K562 (cell line): ENCODE data around the gene PRC1. TPM values are rescaled to one million over a fixed set of nuclear protein-coding genes. Genes with fewer than 3 reads are reported as not detected.
A peak's percentile ranks its signal among the peaks of the same experiment; 100 is the strongest.

Source experiments
- ATF1 ChIP-seq, 2 experiments: fragments of 450-650 bp in 1 of 2; IDR thresholded peaks; 2 replicates each; pipeline ENCODE4 v1.6.1; 2016; ENCODE audit warnings: missing compliant biosample characterization in 1 of 2, missing genetic modification characterization in 1 of 2
- CAMTA2 ChIP-seq: fragments of 250-450 bp; sonication (Bioruptor Pico); conservative IDR thresholded peaks from 2 replicates; pipeline ENCODE4 v1.5.1; 2022
- ESRRB ChIP-seq: fragments of 250-450 bp; sonication (Bioruptor Pico); IDR thresholded peaks from 2 replicates; pipeline ENCODE4 v1.5.0; 2020; ENCODE audit warnings: mild to moderate bottlenecking, moderate library complexity, borderline replicate concordance
- FOXK2 ChIP-seq, 2 experiments: fragments of 450-650 bp; IDR thresholded peaks in 1 of 2; conservative IDR thresholded peaks in 1 of 2; 2 replicates each; pipeline ENCODE4 v1.6.1; 2016; ENCODE audit warnings: low read depth in 2 of 2, mild to moderate bottlenecking in 1 of 2
- HMG20A ChIP-seq: fragments of 450-650 bp; formaldehyde crosslinking; conservative IDR thresholded peaks from 2 replicates; pipeline ENCODE4 v1.4.0; 2020; ENCODE audit warnings: mild to moderate bottlenecking, mixed read lengths
- NFE2L1 ChIP-seq: fragments of 450-650 bp; IDR thresholded peaks from 2 replicates; pipeline ENCODE4 v1.6.1; 2016; ENCODE audit warnings: missing genetic modification characterization, low read depth, mild to moderate bottlenecking, missing compliant biosample characterization, moderate library complexity, borderline replicate concordance
- NR2F6 ChIP-seq: fragments of 450-650 bp; formaldehyde crosslinking; IDR thresholded peaks from 2 replicates; pipeline ENCODE4 v1.4.0; 2020; ENCODE audit warnings: mild to moderate bottlenecking
- PHF21A ChIP-seq: fragments of 450-650 bp; IDR thresholded peaks from 2 replicates; pipeline ENCODE4 v1.6.1; 2017; ENCODE audit warnings: low read depth, borderline replicate concordance
- PTTG1 ChIP-seq: fragments of 450-650 bp; IDR thresholded peaks from 2 replicates; pipeline ENCODE4 v1.6.1; 2016; ENCODE audit warnings: low read depth, mild to moderate bottlenecking, missing genetic modification characterization, missing compliant biosample characterization
- SRSF9 ChIP-seq: fragments of 200-400 bp; formaldehyde crosslinking; IDR thresholded peaks from 2 replicates; pipeline ENCODE4 v1.6.1; 2017; ENCODE audit warnings: low read depth, low read length, borderline replicate concordance
- ZNF133 ChIP-seq: fragments of 250-450 bp; sonication (Bioruptor Pico); IDR thresholded peaks from 2 replicates; pipeline ENCODE4 v1.4.0; 2020; ENCODE audit warnings: mild to moderate bottlenecking
- ZNF197 ChIP-seq: fragments of 200-800 bp; sonication (Bioruptor generic); IDR thresholded peaks from 2 replicates; pipeline ENCODE4 v1.6.1; 2016; ENCODE audit warnings: low read depth, missing genetic modification characterization, missing compliant biosample characterization
- ZNF282 ChIP-seq: sonication (generic); formaldehyde crosslinking; IDR thresholded peaks from 2 replicates; pipeline ENCODE4 v1.8.1; 2023; ENCODE audit warnings: missing genetic modification reagents
- ZNF347 ChIP-seq: fragments of 450-650 bp; formaldehyde crosslinking; IDR thresholded peaks from 2 replicates; pipeline ENCODE4 v1.4.0; 2020; ENCODE audit warnings: low read depth, mild to moderate bottlenecking, moderate library complexity
- ZNF586 ChIP-seq: fragments of 450-650 bp; formaldehyde crosslinking; conservative IDR thresholded peaks from 2 replicates; pipeline ENCODE4 v1.4.0; 2020; ENCODE audit warnings: mild to moderate bottlenecking, moderate library complexity
- ZNF668 ChIP-seq: fragments of 250-450 bp; sonication (Bioruptor Pico); IDR thresholded peaks from 2 replicates; pipeline ENCODE4 v1.8.0; 2022; ENCODE audit warnings: mild to moderate bottlenecking, inconsistent platforms
- ZNF79 ChIP-seq: fragments of 250-450 bp; sonication (Bioruptor Pico); IDR thresholded peaks from 2 replicates; pipeline ENCODE4 v1.4.0; 2020; ENCODE audit warnings: low read depth, mild to moderate bottlenecking, moderate library complexity
- polyA plus RNA-seq, 8 experiments: library from polyadenylated mRNA; depleted of rRNA in 4 of 8; stranded (reverse) in 5 of 8; unstranded in 3 of 8; fragments of >200 nt; fragmentation: Nextera tagmentation in 2 of 8; fragmentation: Illumina TruSeq in 1 of 8; extraction: Ambion mirVana in 2 of 8; extraction: Trizol in 1 of 8; gene quantifications; 2 replicates each; pipeline versions ENCODE4 v1.2.1 to v1.2.3, GENCODE V29; 2011 to 2014; ENCODE audit warnings: inconsistent platforms in 1 of 8, missing spikeins in 1 of 8
- total RNA-seq, 7 experiments: library from RNA; depleted of rRNA in 6 of 7; stranded (reverse); fragments of >200 nt in 6 of 7; fragmentation: Illumina TruSeq in 2 of 7; extraction: Trizol in 2 of 7; gene quantifications; 2 replicates each; pipeline versions ENCODE4 v1.2.1 to v1.2.3, GENCODE V29; 2011 to 2021; ENCODE audit warnings: low replicate concordance in 1 of 7
- TF ChIP-seq, protein P1 (sequence below): fragments of 250-450 bp; sonication (Bioruptor Pico); IDR thresholded peaks from 2 replicates; pipeline ENCODE4 v1.4.0; 2020
- TF ChIP-seq, protein P2 (sequence below): fragments of 250-450 bp; sonication (Bioruptor Pico); IDR thresholded peaks from 2 replicates; pipeline ENCODE4 v1.5.0; 2021; ENCODE audit warnings: mild to moderate bottlenecking, borderline replicate concordance
- TF ChIP-seq, protein P3 (sequence below), 2 experiments: fragments of 450-650 bp in 1 of 2; sonication (generic) in 1 of 2; formaldehyde crosslinking; conservative IDR thresholded peaks; 2 replicates each; pipeline versions ENCODE4 v1.4.0 to v1.8.1; 2020 to 2022; ENCODE audit warnings: mild to moderate bottlenecking in 1 of 2, missing genetic modification reagents in 1 of 2
- TF ChIP-seq, protein P4 (sequence below), 2 experiments: IDR thresholded peaks; 2 replicates each; pipeline ENCODE4 v1.6.1; 2012; ENCODE audit warnings: improper control_type of control experiment in 2 of 2, low read depth in 2 of 2, low read length in 2 of 2, borderline replicate concordance in 1 of 2

PRC1 gene
- total and polyA plus RNA-seq, 9 of the 15 experiments (the other 6 are each of a cell fraction or from before 2014, with no cell fraction given): 156 to 391 (median 240) TPM

DNA sequence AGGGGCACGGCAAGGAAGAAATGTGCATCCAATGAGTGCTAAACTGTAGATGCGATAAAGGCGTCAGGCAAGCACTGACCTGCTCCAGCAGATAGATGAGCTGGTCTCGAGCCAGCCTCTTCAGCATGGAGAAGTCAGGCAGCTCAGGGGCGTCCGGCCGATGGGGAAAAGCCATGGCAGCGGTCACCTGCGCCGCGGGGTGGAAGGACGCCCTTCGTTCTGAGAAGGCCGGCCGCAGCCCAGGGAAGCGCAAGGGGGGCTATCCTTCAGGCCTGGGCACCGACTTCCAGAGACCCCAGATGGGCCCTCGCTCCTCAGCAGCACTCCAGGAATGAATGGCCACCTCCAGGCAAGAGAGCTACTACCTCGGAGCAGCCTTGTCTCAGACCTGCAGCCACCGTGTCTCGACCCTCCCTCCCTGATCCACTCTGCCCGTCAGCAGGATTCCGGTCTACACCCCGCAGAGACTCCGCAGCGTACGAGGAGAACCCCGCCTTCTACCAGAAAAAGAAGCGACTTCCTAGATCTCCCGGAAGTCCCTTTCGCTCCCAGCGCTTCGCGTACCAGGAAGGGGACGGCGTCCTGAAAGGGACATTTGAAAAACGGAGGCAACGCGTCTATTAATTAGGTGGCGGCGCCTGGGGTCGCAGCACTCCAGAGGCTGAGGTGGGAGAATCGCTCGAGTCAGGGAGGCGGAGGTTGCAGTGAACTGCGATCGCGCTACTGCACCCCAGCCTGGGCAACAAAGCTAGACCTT, 27.9 kb upstream of the PRC1 start, which contains the start of gene VPS33B (continued):
- TF ChIP-seq, protein P1, sequence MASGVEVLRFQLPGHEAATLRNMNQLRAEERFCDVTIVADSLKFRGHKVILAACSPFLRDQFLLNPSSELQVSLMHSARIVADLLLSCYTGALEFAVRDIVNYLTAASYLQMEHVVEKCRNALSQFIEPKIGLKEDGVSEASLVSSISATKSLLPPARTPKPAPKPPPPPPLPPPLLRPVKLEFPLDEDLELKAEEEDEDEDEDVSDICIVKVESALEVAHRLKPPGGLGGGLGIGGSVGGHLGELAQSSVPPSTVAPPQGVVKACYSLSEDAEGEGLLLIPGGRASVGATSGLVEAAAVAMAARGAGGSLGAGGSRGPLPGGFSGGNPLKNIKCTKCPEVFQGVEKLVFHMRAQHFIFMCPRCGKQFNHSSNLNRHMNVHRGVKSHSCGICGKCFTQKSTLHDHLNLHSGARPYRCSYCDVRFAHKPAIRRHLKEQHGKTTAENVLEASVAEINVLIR: no peak
- no peak for TF ChIP-seq NFE2L1 (tag)
- no peak for TF ChIP-seq ZNF586 (CRISPR knock-in tag)
- TF ChIP-seq ATF1 (CRISPR knock-in tag; IDR thresholded peaks at IDR 0.05): no peak
- peak; percentile 73 for TF ChIP-seq ATF1 (tag; IDR thresholded peaks at IDR 0.05)
- TF ChIP-seq NR2F6 (CRISPR knock-in tag): no peak
- TF ChIP-seq ZNF197 (CRISPR knock-in tag): 0 out of 2 replicates have a peak, but pooled peaks have one; percentile 60
- no peak for TF ChIP-seq HMG20A
- no peak for TF ChIP-seq ZNF668
- TF ChIP-seq, protein P2, sequence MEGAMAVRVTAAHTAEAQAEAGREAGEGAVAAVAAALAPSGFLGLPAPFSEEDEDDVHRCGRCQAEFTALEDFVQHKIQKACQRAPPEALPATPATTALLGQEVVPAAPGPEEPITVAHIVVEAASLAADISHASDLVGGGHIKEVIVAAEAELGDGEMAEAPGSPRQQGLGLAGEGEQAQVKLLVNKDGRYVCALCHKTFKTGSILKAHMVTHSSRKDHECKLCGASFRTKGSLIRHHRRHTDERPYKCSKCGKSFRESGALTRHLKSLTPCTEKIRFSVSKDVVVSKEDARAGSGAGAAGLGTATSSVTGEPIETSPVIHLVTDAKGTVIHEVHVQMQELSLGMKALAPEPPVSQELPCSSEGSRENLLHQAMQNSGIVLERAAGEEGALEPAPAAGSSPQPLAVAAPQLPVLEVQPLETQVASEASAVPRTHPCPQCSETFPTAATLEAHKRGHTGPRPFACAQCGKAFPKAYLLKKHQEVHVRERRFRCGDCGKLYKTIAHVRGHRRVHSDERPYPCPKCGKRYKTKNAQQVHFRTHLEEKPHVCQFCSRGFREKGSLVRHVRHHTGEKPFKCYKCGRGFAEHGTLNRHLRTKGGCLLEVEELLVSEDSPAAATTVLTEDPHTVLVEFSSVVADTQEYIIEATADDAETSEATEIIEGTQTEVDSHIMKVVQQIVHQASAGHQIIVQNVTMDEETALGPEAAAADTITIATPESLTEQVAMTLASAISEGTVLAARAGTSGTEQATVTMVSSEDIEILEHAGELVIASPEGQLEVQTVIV (CRISPR knock-in tag): no peak
- no peak for TF ChIP-seq ZNF133 (CRISPR knock-in tag)
- no peak for TF ChIP-seq FOXK2 (conservative IDR thresholded peaks at IDR 0.05 in 1 of 2, IDR thresholded peaks at IDR 0.05 in 1 of 2; ENCODE audit: low read depth in 2 of 2)
- no peak for TF ChIP-seq ZNF79 (CRISPR knock-in tag)
- TF ChIP-seq ZNF347 (CRISPR knock-in tag): no peak
- TF ChIP-seq, protein P3, sequence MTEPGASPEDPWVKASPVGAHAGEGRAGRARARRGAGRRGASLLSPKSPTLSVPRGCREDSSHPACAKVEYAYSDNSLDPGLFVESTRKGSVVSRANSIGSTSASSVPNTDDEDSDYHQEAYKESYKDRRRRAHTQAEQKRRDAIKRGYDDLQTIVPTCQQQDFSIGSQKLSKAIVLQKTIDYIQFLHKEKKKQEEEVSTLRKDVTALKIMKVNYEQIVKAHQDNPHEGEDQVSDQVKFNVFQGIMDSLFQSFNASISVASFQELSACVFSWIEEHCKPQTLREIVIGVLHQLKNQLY (CRISPR knock-in tag; conservative IDR thresholded peaks at IDR 0.05): no peak
- TF ChIP-seq ESRRB (CRISPR knock-in tag): no peak
- TF ChIP-seq PTTG1 (tag): no peak
- TF ChIP-seq SRSF9: no peak
- TF ChIP-seq ZNF282 (CRISPR knock-in tag): no peak
- TF ChIP-seq, protein P4, sequence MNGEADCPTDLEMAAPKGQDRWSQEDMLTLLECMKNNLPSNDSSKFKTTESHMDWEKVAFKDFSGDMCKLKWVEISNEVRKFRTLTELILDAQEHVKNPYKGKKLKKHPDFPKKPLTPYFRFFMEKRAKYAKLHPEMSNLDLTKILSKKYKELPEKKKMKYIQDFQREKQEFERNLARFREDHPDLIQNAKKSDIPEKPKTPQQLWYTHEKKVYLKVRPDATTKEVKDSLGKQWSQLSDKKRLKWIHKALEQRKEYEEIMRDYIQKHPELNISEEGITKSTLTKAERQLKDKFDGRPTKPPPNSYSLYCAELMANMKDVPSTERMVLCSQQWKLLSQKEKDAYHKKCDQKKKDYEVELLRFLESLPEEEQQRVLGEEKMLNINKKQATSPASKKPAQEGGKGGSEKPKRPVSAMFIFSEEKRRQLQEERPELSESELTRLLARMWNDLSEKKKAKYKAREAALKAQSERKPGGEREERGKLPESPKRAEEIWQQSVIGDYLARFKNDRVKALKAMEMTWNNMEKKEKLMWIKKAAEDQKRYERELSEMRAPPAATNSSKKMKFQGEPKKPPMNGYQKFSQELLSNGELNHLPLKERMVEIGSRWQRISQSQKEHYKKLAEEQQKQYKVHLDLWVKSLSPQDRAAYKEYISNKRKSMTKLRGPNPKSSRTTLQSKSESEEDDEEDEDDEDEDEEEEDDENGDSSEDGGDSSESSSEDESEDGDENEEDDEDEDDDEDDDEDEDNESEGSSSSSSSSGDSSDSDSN (IDR thresholded peaks at IDR 0.05; ENCODE audit: borderline replicate concordance in 1 of 2, low read depth in 2 of 2, low read length in 2 of 2): peak in 1 of 2 experiments; percentile 47; a peak in 1 of 4 replicates
- no peak for TF ChIP-seq CAMTA2 (CRISPR knock-in tag)
- TF ChIP-seq PHF21A: no peak
